CD4-positive, alpha-beta T cell treated with Interleukin-17A for 4 hours (primary cell): ENCODE data around the gene SLC38A1.

Source experiments
- DNase-seq: peaks from one replicate; pipeline ENCODE4 v3.0.0-alpha.2; 2020; ENCODE audit warnings: mixed read lengths

Gene SLC38A1

GRCh38 chr12:46160981-46161690 is 107.7 kb downstream of the SLC38A1 start:
- DNase-seq: no peak

- no peak for DNase-seq
Observed at GRCh38 chr12:46160101-46160980, 108.5 kb downstream of the SLC38A1 start.

DNA sequence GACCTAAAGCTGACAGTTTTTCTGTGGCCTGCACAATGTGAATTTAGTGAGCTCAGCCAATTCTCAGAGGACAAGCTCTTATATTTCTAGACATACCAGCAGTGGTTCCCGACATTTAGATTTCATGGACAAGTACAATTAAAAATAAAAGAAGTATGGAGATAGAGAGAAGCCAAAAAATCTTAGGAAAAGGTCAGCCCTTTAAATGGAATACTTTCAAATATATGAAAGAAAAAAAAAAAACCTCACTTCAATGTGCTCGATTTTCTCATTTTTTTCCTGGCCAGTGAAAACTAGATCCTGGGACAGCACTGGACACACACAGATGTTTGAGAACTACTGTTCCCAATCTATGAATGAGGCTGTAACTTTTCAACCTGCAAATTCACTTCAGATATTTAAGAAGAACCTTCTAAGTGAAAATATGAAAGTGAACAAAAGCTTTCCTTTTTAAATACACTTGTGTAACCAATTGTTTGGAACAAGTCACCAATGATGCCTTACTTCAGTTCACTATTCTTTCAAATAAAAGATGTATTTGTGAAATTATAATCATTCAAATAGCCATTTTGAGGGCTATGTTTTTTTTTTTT is 109.4 kb downstream of the SLC38A1 start:
- no peak for DNase-seq

GRCh38 chr12:46158501-46158900 is 110.3 kb downstream of the SLC38A1 start:
- no peak for DNase-seq

- DNase-seq: no peak
Observed at GRCh38 chr12:46154221-46154985, 114.4 kb downstream of the SLC38A1 start.

GRCh38 chr12:46153268-46153872 is 115.5 kb downstream of the SLC38A1 start:
- DNase-seq: no peak

DNA sequence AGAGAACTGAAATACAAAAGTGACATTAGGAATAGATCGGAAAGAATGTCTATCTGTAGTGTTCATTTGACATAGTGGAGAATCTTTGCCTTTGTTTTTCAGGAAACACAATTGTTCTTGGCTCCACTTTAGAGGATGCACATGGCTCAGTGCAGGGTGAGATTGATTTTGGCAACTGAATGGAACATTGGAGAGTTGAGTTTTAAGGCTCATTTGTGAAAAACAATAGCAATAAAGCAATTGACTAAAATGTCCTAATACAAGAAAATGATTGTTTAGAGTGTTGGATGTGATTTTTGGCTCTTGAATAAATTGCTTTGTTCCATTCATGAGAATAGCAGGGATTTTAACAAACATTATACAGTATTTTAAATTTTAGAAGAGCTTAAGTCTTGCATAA is 116.4 kb downstream of the SLC38A1 start:
- DNase-seq: no peak

DNA sequence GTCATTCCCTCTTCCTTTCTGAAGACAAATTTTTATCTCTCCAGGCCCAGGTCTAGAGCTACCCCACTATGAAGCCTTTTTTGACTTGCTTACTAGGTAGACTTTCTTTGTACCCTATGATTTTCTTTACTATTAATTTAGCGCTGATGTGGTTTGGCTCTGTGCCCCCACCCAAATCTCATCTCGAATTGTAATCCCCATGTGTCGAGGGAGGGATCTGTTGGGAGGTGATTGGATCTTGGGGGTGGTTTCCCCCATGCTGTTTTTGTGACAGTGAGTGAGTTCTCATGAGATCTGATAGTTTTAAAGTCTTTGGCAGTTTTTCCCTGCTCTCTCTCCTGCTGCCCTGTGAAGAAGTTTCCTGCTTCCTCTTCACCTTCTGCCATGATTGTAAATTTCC is 118.1 kb downstream of the SLC38A1 start:
- no peak for DNase-seq

DNA sequence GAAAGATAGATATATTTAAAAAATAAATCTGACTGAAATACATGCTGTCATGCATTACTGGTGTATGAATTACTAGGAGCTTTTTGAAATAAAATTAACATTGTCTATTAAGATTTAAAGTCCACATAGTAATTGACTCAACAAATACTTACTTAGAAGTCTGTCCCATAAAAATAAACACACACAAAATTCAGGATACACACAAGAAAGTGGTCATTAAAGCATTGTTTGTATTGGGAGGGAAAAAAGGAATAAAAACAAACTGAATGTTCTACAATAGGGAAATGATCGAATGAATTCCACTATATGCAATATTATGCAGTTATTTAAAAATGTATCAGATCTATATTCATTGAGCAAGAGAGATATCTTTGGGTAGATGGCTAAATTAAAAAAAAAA is 118.9 kb downstream of the SLC38A1 start:
- DNase-seq: no peak

DNA sequence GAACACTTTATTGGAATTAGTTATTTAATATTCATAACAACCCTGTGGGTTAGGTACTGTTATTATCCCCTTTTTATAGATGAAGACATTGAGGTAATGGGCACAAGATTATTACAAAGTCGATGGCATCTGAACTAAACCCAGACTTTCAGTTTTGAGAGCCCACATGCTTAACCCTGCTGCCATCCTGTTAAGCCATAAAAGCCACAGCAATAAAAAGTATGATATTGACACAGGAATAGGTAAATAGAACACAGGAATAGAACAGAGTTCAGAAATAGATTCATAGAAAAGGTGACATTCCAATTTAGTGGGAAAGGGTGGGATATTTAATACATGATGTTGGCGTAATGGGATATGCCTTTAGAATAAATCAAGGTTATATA is 119.8 kb downstream of the SLC38A1 start:
- DNase-seq: no peak

- no peak for DNase-seq
Observed at GRCh38 chr12:46148327-46149078, 120.3 kb downstream of the SLC38A1 start.

DNA sequence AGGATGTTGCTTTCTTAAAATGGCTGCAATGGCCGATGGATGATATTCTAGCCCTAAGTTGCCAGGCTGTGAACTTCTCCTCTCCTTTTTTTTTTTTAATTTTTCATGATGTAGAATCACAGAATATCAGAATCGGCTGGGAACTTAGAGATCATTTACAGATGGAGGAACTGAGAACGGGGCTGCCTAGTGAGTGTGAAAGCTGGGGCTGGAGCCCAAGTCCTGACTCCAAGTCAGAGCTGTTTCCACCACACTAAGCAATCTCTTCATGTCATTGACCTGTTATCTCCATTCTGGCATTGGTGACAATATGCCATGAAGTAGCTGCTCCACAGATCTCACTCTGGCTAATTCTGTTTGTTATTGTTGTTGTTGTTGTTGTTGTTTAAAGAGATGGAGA is 121.7 kb downstream of the SLC38A1 start:
- no peak for DNase-seq

GRCh38 chr12:46145881-46146280 is 123.0 kb downstream of the SLC38A1 start:
- DNase-seq: no peak

DNA sequence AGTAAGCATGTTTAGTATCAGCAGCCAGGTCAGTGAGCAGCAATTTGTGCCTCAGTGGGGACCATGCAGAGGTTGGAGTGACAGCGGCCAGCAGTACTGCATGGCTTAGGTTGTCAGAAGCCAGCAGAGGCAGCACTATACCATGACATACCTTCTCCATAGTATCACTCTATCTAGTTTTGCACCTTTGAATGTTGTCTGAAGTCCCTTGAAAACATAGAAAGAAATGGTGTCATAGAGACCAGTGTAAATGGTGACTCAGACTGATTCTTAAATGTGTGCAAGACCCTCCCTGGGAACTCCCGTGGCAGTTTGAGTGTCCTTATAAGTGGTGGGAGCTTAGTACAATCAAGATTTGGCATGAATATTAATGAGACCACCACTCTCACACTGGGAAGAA is 124.4 kb downstream of the SLC38A1 start:
- no peak for DNase-seq

GRCh38 chr12:46136249-46136648 is 132.6 kb downstream of the SLC38A1 start:
- no peak for DNase-seq

GRCh38 chr12:46135750-46136149 is 133.1 kb downstream of the SLC38A1 start:
- DNase-seq: no peak

DNA sequence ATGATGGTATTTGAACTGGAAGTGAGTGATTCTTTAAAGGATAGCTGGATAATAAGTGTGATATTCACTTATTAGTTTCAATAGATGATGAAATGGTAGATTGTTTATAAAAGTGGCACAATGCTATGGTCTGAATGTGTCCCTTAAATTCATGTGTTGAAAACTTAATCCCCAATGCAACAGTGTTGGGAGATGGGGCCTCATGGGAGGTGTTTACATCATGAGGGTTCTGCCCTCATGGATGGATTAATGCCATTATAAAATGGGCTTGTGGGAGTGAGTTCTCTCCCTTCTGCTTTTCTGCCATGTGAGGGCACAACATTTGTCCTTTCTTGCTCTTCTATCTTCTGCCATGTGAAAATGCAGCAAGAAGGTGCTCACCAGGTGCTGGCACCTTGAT is 134.0 kb downstream of the SLC38A1 start:
- no peak for DNase-seq

GRCh38 chr12:46134205-46134811 is 134.5 kb downstream of the SLC38A1 start:
- no peak for DNase-seq

DNA sequence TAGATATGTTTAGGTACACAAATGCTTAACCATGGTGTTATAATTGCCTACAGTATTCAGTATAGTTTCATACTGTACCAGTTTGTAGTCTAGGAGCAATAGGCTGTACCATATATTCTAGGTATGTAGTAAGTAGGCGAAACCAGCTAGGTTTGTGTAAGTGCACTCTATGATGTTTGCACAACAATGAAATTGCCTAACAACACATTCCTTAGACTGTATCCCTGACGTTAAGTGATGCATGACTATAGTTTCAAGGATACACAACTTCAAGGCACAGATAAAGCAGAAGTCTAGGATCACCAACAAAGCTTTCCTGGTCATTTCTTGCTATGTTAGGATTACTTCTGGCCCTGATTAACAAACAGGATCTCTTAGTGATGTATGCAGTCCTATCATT is 135.1 kb downstream of the SLC38A1 start:
- DNase-seq: no peak
